Kidney (tissue), 22 donors: ENCODE data around the gene NRP1. TPM values are rescaled to one million over a fixed set of nuclear protein-coding genes. Genes with fewer than 3 reads are reported as not detected.
A peak's percentile ranks its signal among the peaks of the same experiment; 100 is the strongest.
"Not testable (repeated sequence)": the region's sequence is repeated elsewhere in the genome, so short reads cannot be mapped to it uniquely, and the experiment has no call there.

ENCODE experiments used
- DNase-seq, 5 donors: peaks; one replicate each; pipeline ENCODE4 v3.0.0-alpha.2; 2013 to 2020
- FAIRE-seq: peaks from 2 replicates; lab custom pipeline; 2012; peaks lifted over from hg19 to GRCh38; lab: Jason Lieb, UNC
- H3K27ac ChIP-seq, 2 donors: one replicate each; pipeline ENCODE4 v1.7.0; 2013; ENCODE audit warnings: low read depth in 2 of 2, low read length in 2 of 2, inconsistent platforms in 1 of 2
- H3K27me3 ChIP-seq: one replicate; pipeline ENCODE4 v1.7.1; 2013; ENCODE audit warnings: low read length, inconsistent platforms; ENCODE audit not compliant: control insufficient read depth, insufficient read depth
- H3K36me3 ChIP-seq, 3 donors: one replicate each; pipeline versions ENCODE4 v1.7.0 to v1.7.1; 2013; ENCODE audit warnings: low read length in 3 of 3, control low read depth in 1 of 3, inconsistent platforms in 1 of 3; ENCODE audit not compliant: insufficient read depth in 3 of 3, control insufficient read depth in 2 of 3
- H3K4me1 ChIP-seq, 3 donors: one replicate each; pipeline versions ENCODE4 v1.7.0 to v1.7.1; 2013; ENCODE audit warnings: low read length in 3 of 3, inconsistent platforms in 1 of 3, low read depth in 1 of 3; ENCODE audit not compliant: control insufficient read depth in 2 of 3, insufficient read depth in 2 of 3
- H3K4me3 ChIP-seq, 3 donors: one replicate each; pipeline versions ENCODE4 v1.7.0 to v1.8.1; 2013; ENCODE audit warnings: low read length in 3 of 3, control low read depth in 1 of 3, inconsistent platforms in 1 of 3
- H3K9ac ChIP-seq, 3 donors: one replicate each; pipeline versions ENCODE4 v1.7.0 to v1.7.1; 2013; ENCODE audit warnings: low read length in 3 of 3, control low read depth in 1 of 3, inconsistent platforms in 1 of 3
- H3K9me3 ChIP-seq, 3 donors: one replicate each; pipeline versions ENCODE4 v1.7.0 to v1.7.1; 2013; ENCODE audit warnings: low read length in 3 of 3, control low read depth in 1 of 3, inconsistent platforms in 1 of 3; ENCODE audit not compliant: control insufficient read depth in 2 of 3, insufficient read depth in 1 of 3
- CTCF ChIP-seq: IDR thresholded peaks from 3 replicates; pipeline ENCODE4 v1.5.1; 2012; ENCODE audit warnings: mild to moderate bottlenecking, moderate library complexity, borderline replicate concordance; ENCODE audit not compliant: insufficient read depth; ENCODE audit errors: extremely low read depth
- intact Hi-C: fragments of 100-400 bp; cut with DNase I; formaldehyde crosslinking; loops from one replicate; pipeline ENCODE4 v1.11.1; 2022
- long read RNA-seq, 10 donors: library from polyadenylated mRNA in 1 of 10; unstranded in 1 of 10; transcript quantifications; one replicate each; pipeline ENCODE4 v2.0.0 and lab custom pipeline, GENCODE V29; 2021 to 2026
- polyA plus RNA-seq: library from polyadenylated mRNA; stranded (reverse); fragments of 350-450 nt; fragmentation: Illumina TruSeq; extraction: RNeasy Lipid Tissue Mini Kit (QIAGEN cat#74804); gene quantifications from one replicate; pipeline ENCODE4 v1.2.3, GENCODE V29; 2014; ENCODE audit warnings: low read depth, low replicate concordance; ENCODE audit not compliant: insufficient read depth
- total RNA-seq: library from RNA; stranded (reverse); fragmentation: NEBNext Ultra II Directional; extraction: Animal tissue kit (Norgen Biotek cat#: 25700); gene quantifications from one replicate; pipeline ENCODE4 v1.2.1, GENCODE V29; 2021
- donor health status: control.
- donor health status: control.
- donor health status: control.
- donor health status: control.
- donor health status: control.
- donor health status: DM: yes; HTN: yes; CAD: no.
- donor health status: Normal renal cell carcinoma (clear cell type).

NRP1 gene
- total RNA-seq = 243 TPM
- 40.5 TPM for polyA plus RNA-seq
- long read RNA-seq, donor 1, full-length matches to known transcripts = 9 of 53 reads
- long read RNA-seq, donor 1, partial matches to known transcripts = 44 of 53 reads
- long read RNA-seq, donor 1, other reads (novel, unspliced or antisense) = 0 of 53 reads
- long read RNA-seq, donor 2, full-length matches to known transcripts = 4 of 23 reads
- long read RNA-seq, donor 2, partial matches to known transcripts = 19 of 23 reads
- long read RNA-seq, donor 2, other reads (novel, unspliced or antisense) = 0 of 23 reads
- long read RNA-seq, donor 3, full-length matches to known transcripts = 9 of 56 reads
- long read RNA-seq, donor 3, partial matches to known transcripts = 47 of 56 reads
- long read RNA-seq, donor 3, other reads (novel, unspliced or antisense) = 0 of 56 reads
- long read RNA-seq, donor 4, full-length matches to known transcripts = 11 of 71 reads
- long read RNA-seq, donor 4, partial matches to known transcripts = 60 of 71 reads
- long read RNA-seq, donor 4, other reads (novel, unspliced or antisense) = 0 of 71 reads
- long read RNA-seq, donor 5 = 0 reads
- long read RNA-seq, donor 6, full-length matches to known transcripts = 5 of 11 reads
- long read RNA-seq, donor 6, partial matches to known transcripts = 6 of 11 reads
- long read RNA-seq, donor 6, other reads (novel, unspliced or antisense) = 0 of 11 reads
- long read RNA-seq, donor 7, full-length matches to known transcripts = 35 of 141 reads
- long read RNA-seq, donor 7, partial matches to known transcripts = 54 of 141 reads
- long read RNA-seq, donor 7, other reads (novel, unspliced or antisense) = 52 of 141 reads
- long read RNA-seq, donor 8, partial matches to known transcripts = 17 of 17 reads
- long read RNA-seq, donor 8, other reads (novel, unspliced or antisense) = 0 of 17 reads
- long read RNA-seq, donor 9, full-length matches to known transcripts = 2 of 17 reads
- long read RNA-seq, donor 9, partial matches to known transcripts = 15 of 17 reads
- long read RNA-seq, donor 9, other reads (novel, unspliced or antisense) = 0 of 17 reads
- long read RNA-seq, donor 10, full-length matches to known transcripts = 7 of 53 reads
- long read RNA-seq, donor 10, partial matches to known transcripts = 46 of 53 reads
- long read RNA-seq, donor 10, other reads (novel, unspliced or antisense) = 0 of 53 reads

- peaks cover 0 to 2% (median 0%) of the 10 kb centered on the region in 3 donors for H3K4me1 ChIP-seq
- H3K27ac ChIP-seq = peak within 1 kb of the TSS; percentile 89 to 97
- H3K9ac ChIP-seq = peak within 1 kb of the TSS; percentile 91 to 92 (median 91)
- no peaks in the 10 kb centered on the region for H3K27me3 ChIP-seq
- FAIRE-seq = no peak
- no peaks in the 10 kb centered on the region for H3K9me3 ChIP-seq
- intact Hi-C loops = loop anchor here (10.0 kb wide), 1 partner anchor 1301 kb away; no protein-coding TSS in a partner anchor
- TF ChIP-seq CTCF = no peak
- H3K4me3 ChIP-seq = peak within 1 kb of the TSS; percentile 77 to 95 (median 77)
- peak in 4 of 5 donors; percentile 29 to 71 (median 68) for DNase-seq
- peaks cover under 1 to 8% (median 3%) of the 10 kb centered on the region in 3 donors for H3K36me3 ChIP-seq
Measured at GRCh38 chr10:33334153-33334804, at the start of gene NRP1. NRP1 (minus strand) TSS chr10:33334667; CDS start chr10:33334382, 285 bp downstream.

GRCh38 chr10:33384201-33384600 is 49.7 kb upstream of the NRP1 start:
- H3K36me3 ChIP-seq, H3K27me3 ChIP-seq, H3K4me3 ChIP-seq, intact Hi-C loops, H3K9ac ChIP-seq, H3K27ac ChIP-seq, FAIRE-seq, DNase-seq, H3K4me1 ChIP-seq, H3K9me3 ChIP-seq: not testable (repeated sequence)

- no peak for FAIRE-seq
- no peak overlapping the region for H3K27ac ChIP-seq
- no peak overlapping the region for H3K4me3 ChIP-seq
- H3K9ac ChIP-seq = no peak overlapping the region
- no peaks in the 10 kb centered on the region for H3K4me1 ChIP-seq
- intact Hi-C loops = no loop called here
- peak in 2 of 5 donors; percentile 12 to 58 for DNase-seq
- no peaks in the 10 kb centered on the region for H3K9me3 ChIP-seq
- TF ChIP-seq CTCF = no peak
- H3K27me3 ChIP-seq = no peaks in the 10 kb centered on the region
- H3K36me3 ChIP-seq = no peaks in the 10 kb centered on the region
Measured at GRCh38 chr10:33382921-33383713, 48.6 kb upstream of the NRP1 start.
